GM12878 (cell line): ENCODE results near the gene DCLRE1C. TPM values are rescaled to one million over a fixed set of nuclear protein-coding genes. Genes with fewer than 3 reads are reported as not detected.
A peak's percentile ranks its signal among the peaks of the same experiment; 100 is the strongest.

Experiments used
- ATAC-seq: fragments of 200-7000 bp; cut with Tn5 transposase; 3 replicates; pipeline ENCODE4 v1.9.1; 2020; ENCODE audit warnings: mild to moderate bottlenecking, moderate library complexity
- BruUV-seq: library from RNA; stranded (reverse); fragments of 400-500 nt; replicated peaks from 2 replicates; lab custom pipeline; 2021; lab: Mats Ljungman, UMichigan
- CTCF ChIA-PET: fragments of 300-600 bp; sonication (Branson Sonifier 250); formaldehyde crosslinking; extraction: SDS; loops from one replicate; lab custom pipeline; 2021; ENCODE audit warnings: inconsistent platforms; lab: Yijun Ruan, JAX
- POLR2A ChIA-PET: fragments of 350-600 bp; formaldehyde crosslinking; extraction: SDS; loops from one replicate; lab custom pipeline; 2021; ENCODE audit warnings: inconsistent platforms; lab: Charles Lee
- RAD21 ChIA-PET: fragments of 300-600 bp; sonication (Branson Sonifier 250); formaldehyde crosslinking; loops from one replicate; lab custom pipeline; 2023; ENCODE audit warnings: antibody characterized with exemption; ENCODE audit not compliant: unreplicated experiment; lab: Charles Lee
- SMC1A ChIA-PET: fragments of 300-600 bp; sonication (Branson Sonifier 250); formaldehyde crosslinking; loops from one replicate; lab custom pipeline; 2023; ENCODE audit not compliant: unreplicated experiment, uncharacterized antibody; lab: Charles Lee
- DNase-seq: peaks from one replicate; pipeline ENCODE4 v3.0.0-alpha.2; 2011; ENCODE audit warnings: low read depth, low spot score
- FAIRE-seq: peaks from 3 replicates; lab custom pipeline; 2011; peaks lifted over from hg19 to GRCh38; lab: Jason Lieb, UNC
- H2AFZ ChIP-seq: 2 replicates; pipeline ENCODE4 v1.6.0; 2011; ENCODE audit warnings: low read depth, low read length, control low read depth; ENCODE audit not compliant: control insufficient read depth
- H3K27ac ChIP-seq: 2 replicates; pipeline ENCODE4 v1.5.1; 2011; ENCODE audit warnings: control low read depth; ENCODE audit not compliant: control insufficient read depth, insufficient read depth
- H3K27me3 ChIP-seq, 2 experiments: replicated peaks in 1 of 2; 2 replicates each; pipeline versions ENCODE4 v1.6.0 to v1.6.1; 2011; ENCODE audit warnings: low read length in 1 of 2; ENCODE audit not compliant: control insufficient read depth in 2 of 2, insufficient read depth in 2 of 2
- H3K36me3 ChIP-seq, 2 experiments: 2 replicates each; pipeline ENCODE4 v1.5.1; 2011; ENCODE audit warnings: low read length in 1 of 2; ENCODE audit not compliant: control insufficient read depth in 2 of 2, insufficient read depth in 2 of 2
- H3K4me1 ChIP-seq: 2 replicates; pipeline ENCODE4 v1.6.1; 2011; ENCODE audit warnings: mild to moderate bottlenecking, low read length, moderate library complexity, mixed read lengths; ENCODE audit not compliant: control insufficient read depth, insufficient read depth
- H3K4me2 ChIP-seq: 2 replicates; pipeline ENCODE4 v1.6.0; 2011; ENCODE audit warnings: control low read depth; ENCODE audit not compliant: control insufficient read depth, insufficient read depth
- H3K4me3 ChIP-seq: fragments of 200-600 bp; sonication (generic); 2 replicates; pipeline ENCODE4 v1.5.1; 2016
- H3K79me2 ChIP-seq: 2 replicates; pipeline ENCODE4 v1.6.0; 2011; ENCODE audit warnings: low read length; ENCODE audit not compliant: control insufficient read depth, insufficient read depth
- H3K9ac ChIP-seq: 2 replicates; pipeline ENCODE4 v1.8.0; 2011; ENCODE audit warnings: low read length, control low read depth, mixed read lengths; ENCODE audit not compliant: control insufficient read depth, insufficient read depth
- H3K9me3 ChIP-seq: replicated peaks from 3 replicates; pipeline ENCODE4 v1.5.1; 2011; ENCODE audit warnings: mild to moderate bottlenecking, low read length; ENCODE audit not compliant: control insufficient read depth, insufficient read depth
- H4K20me1 ChIP-seq: 2 replicates; pipeline ENCODE4 v1.6.0; 2011; ENCODE audit not compliant: control insufficient read depth, insufficient read depth
- BMI1 ChIP-seq: fragments of 450-650 bp; IDR thresholded peaks from 2 replicates; pipeline ENCODE4 v1.6.1; 2016; ENCODE audit warnings: mild to moderate bottlenecking, moderate library complexity, borderline replicate concordance
- HDGF ChIP-seq: fragments of 450-650 bp; IDR thresholded peaks from 2 replicates; pipeline ENCODE4 v1.6.1; 2016; ENCODE audit warnings: antibody characterized with exemption
- MEF2B ChIP-seq: fragments of 450-650 bp; IDR thresholded peaks from 2 replicates; pipeline ENCODE4 v1.6.1; 2018; ENCODE audit warnings: mild to moderate bottlenecking, moderate library complexity; ENCODE audit not compliant: partially characterized antibody, poor library complexity, severe bottlenecking
- PAX8 ChIP-seq: fragments of 450-650 bp; IDR thresholded peaks from 2 replicates; pipeline ENCODE4 v1.6.1; 2017; ENCODE audit warnings: mild to moderate bottlenecking, moderate library complexity
- RAD21 ChIP-seq: IDR thresholded peaks from 2 replicates; pipeline ENCODE4 v1.6.1; 2011; ENCODE audit warnings: mild to moderate bottlenecking, low read depth, low read length, moderate library complexity; ENCODE audit not compliant: insufficient read depth
- RAD51 ChIP-seq: fragments of 450-650 bp; IDR thresholded peaks from 2 replicates; pipeline ENCODE4 v1.6.1; 2016; ENCODE audit warnings: moderate library complexity, mild to moderate bottlenecking, inconsistent platforms
- RBBP5 ChIP-seq: fragments of 200-600 bp; sonication (generic); conservative IDR thresholded peaks from 2 replicates; pipeline ENCODE4 v1.6.1; 2016
- SMC3 ChIP-seq: IDR thresholded peaks from 2 replicates; pipeline ENCODE4 v1.6.1; 2011; ENCODE audit warnings: low read length, improper control_type of control experiment, borderline replicate concordance
- STAT1 ChIP-seq: fragments of 450-650 bp; conservative IDR thresholded peaks from 2 replicates; pipeline ENCODE4 v1.6.1; 2014; ENCODE audit warnings: antibody characterized with exemption, mild to moderate bottlenecking
- YBX1 ChIP-seq: fragments of 450-650 bp; IDR thresholded peaks from 2 replicates; pipeline ENCODE4 v1.6.1; 2016; ENCODE audit warnings: antibody characterized with exemption
- YY1 ChIP-seq: IDR thresholded peaks from 2 replicates; pipeline ENCODE4 v1.6.1; 2011; ENCODE audit warnings: low read depth, mild to moderate bottlenecking, low read length
- WGBS: methylation state at CpG from one replicate; pipeline ENCODE4 v1.1.6; 2016; ENCODE audit warnings: low lambda C conversion rate; ENCODE audit not compliant: insufficient replicate concordance, insufficient coverage; ENCODE audit errors: missing lambda C conversion rate; 5-methylcytosine and 5-hydroxymethylcytosine counted together
- in situ Hi-C: fragments of 300-500 bp; cut with MboI; formaldehyde crosslinking; loops from 9 replicates; pipeline ENCODE4 v1.14.3; 2018; ENCODE audit warnings: mixed read lengths
- intact Hi-C: fragments of 100-400 bp; cut with micrococcal nuclease; formaldehyde crosslinking; loops from one replicate; pipeline ENCODE4 v1.14.2; 2022; ENCODE audit not compliant: unreplicated experiment
- polyA plus RNA-seq, 11 experiments: library from polyadenylated mRNA; depleted of rRNA in 4 of 11; unstranded in 6 of 11; stranded (reverse) in 5 of 11; fragments of >200 nt; fragmentation: Nextera tagmentation in 4 of 11; fragmentation: Illumina TruSeq in 1 of 11; extraction: Ambion mirVana in 4 of 11; extraction: Trizol in 1 of 11; gene quantifications; 1 replicate in 1 of 11; 2 replicates in 10 of 11; pipeline versions ENCODE4 v1.2.1 to v1.2.3, GENCODE V29; 2011 to 2016; ENCODE audit warnings: inconsistent platforms in 2 of 11, missing spikeins in 2 of 11, low read depth in 1 of 11
- total RNA-seq, 4 experiments: library from RNA; depleted of rRNA in 3 of 4; stranded (reverse); fragments of >200 nt in 3 of 4; fragmentation: Illumina TruSeq in 1 of 4; extraction: Trizol in 1 of 4; gene quantifications; 2 replicates each; pipeline versions ENCODE4 v1.2.1 to v1.2.3, GENCODE V29; 2013 to 2021
- TF ChIP-seq, protein P1 (sequence below), 3 experiments: IDR thresholded peaks in 2 of 3; conservative IDR thresholded peaks in 1 of 3; 2 replicates each; pipeline ENCODE4 v1.5.1; 2011; ENCODE audit warnings: low read depth in 3 of 3, low read length in 3 of 3, mild to moderate bottlenecking in 3 of 3, control low read depth in 2 of 3, moderate library complexity in 2 of 3, inconsistent platforms in 1 of 3, mixed read lengths in 1 of 3; ENCODE audit not compliant: control insufficient read depth in 2 of 3, insufficient read depth in 1 of 3; ENCODE audit errors: extremely low read depth in 1 of 3
- TF ChIP-seq, protein P2 (sequence below): fragments of 450-650 bp; IDR thresholded peaks from 2 replicates; pipeline ENCODE4 v1.6.1; 2017; ENCODE audit warnings: borderline replicate concordance
- TF ChIP-seq, protein P3 (sequence below): fragments of 450-650 bp; formaldehyde crosslinking; IDR thresholded peaks from 2 replicates; pipeline ENCODE4 v1.5.0; 2022; ENCODE audit warnings: mild to moderate bottlenecking, missing genetic modification characterization

DCLRE1C gene
- total and polyA plus RNA-seq, 10 of the 15 experiments (the other 5 are each of a cell fraction or from before 2014, with no cell fraction given) = 15.7 to 43.4 (median 26.0) TPM

DNA sequence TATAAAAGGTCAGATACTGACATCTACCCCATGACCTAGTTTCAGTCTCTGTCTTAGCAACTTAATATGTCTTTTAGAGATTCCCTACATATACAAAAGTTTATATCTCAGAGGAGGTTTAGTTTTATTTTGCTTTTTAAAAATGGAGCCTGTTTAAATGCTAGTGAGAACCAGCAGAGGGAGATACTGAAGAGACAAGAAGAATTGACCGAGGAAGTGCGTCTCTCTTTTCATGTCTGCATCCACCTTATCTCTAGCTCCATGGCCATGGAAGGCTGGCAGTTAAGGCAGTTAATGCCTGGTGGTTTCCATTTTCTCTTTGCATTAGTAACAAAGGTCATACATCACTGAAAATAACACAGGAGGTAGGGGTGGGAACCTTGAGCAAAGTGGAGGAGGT is 64.6 kb downstream of the DCLRE1C start:
- peak; percentile 71 for ATAC-seq
- no peaks in the 10 kb centered on the region; the same call in 2 of the 3 replicates for H3K9me3 ChIP-seq
- no peak overlapping the region for H3K4me3 ChIP-seq
- FAIRE-seq = no peak
- H3K27me3 ChIP-seq = no peaks in the 10 kb centered on the region
- peaks cover 63% of the 10 kb centered on the region for H3K79me2 ChIP-seq
- no peak overlapping the region for H3K9ac ChIP-seq
- ChIA-PET SMC1A (interaction anchor here (1.2 to 2.5 kb wide), 8 partner anchors 10 to 380 kb away, joined by 3 to 19 read pairs (median 4); partner anchors contain the start of gene SUV39H2), RAD21 (interaction anchor here (0.9 to 1.8 kb wide), 3 partner anchors 19 to 83 kb away, joined by 3 to 6 read pairs (median 4); no protein-coding TSS in a partner anchor), POLR2A (interaction anchor here (0.7 to 1.0 kb wide), 3 partner anchors 11 to 26 kb away, joined by 3 to 4 read pairs (median 4); partner anchors contain the start of gene SUV39H2)
- no peak overlapping the region for H2AFZ ChIP-seq
- no peak overlapping the region for H3K4me2 ChIP-seq
- no TSS peak for BruUV-seq
- H3K27ac ChIP-seq = no peak overlapping the region
- H3K4me1 ChIP-seq = no peaks in the 10 kb centered on the region
- 94% methylated on average over 2 of the region's 2 CpGs for WGBS
- no peak for DNase-seq
- no peaks in the 10 kb centered on the region for H4K20me1 ChIP-seq
- TF ChIP-seq RBBP5 (no peak), BMI1 (no peak), YBX1 (no peak), SMC3 (peak; percentile 39; the same call in 1 of the 2 replicates), STAT1 (no peak), YY1 (peak; percentile 78), MEF2B (no peak), PAX8 (no peak), RAD51 (no peak), HDGF (no peak), RAD21 (peak; percentile 33)
- TF ChIP-seq, protein P1, sequence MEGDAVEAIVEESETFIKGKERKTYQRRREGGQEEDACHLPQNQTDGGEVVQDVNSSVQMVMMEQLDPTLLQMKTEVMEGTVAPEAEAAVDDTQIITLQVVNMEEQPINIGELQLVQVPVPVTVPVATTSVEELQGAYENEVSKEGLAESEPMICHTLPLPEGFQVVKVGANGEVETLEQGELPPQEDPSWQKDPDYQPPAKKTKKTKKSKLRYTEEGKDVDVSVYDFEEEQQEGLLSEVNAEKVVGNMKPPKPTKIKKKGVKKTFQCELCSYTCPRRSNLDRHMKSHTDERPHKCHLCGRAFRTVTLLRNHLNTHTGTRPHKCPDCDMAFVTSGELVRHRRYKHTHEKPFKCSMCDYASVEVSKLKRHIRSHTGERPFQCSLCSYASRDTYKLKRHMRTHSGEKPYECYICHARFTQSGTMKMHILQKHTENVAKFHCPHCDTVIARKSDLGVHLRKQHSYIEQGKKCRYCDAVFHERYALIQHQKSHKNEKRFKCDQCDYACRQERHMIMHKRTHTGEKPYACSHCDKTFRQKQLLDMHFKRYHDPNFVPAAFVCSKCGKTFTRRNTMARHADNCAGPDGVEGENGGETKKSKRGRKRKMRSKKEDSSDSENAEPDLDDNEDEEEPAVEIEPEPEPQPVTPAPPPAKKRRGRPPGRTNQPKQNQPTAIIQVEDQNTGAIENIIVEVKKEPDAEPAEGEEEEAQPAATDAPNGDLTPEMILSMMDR (IDR thresholded peaks at IDR 0.05 in 2 of 3, conservative IDR thresholded peaks at IDR 0.05 in 1 of 3; ENCODE audit: control insufficient read depth in 2 of 3, extremely low read depth in 1 of 3, insufficient read depth in 1 of 3, low read depth in 3 of 3, low read length in 3 of 3) = peak; percentile 28 to 43 (median 39); a peak in 4 of 6 replicates
- TF ChIP-seq, protein P2, sequence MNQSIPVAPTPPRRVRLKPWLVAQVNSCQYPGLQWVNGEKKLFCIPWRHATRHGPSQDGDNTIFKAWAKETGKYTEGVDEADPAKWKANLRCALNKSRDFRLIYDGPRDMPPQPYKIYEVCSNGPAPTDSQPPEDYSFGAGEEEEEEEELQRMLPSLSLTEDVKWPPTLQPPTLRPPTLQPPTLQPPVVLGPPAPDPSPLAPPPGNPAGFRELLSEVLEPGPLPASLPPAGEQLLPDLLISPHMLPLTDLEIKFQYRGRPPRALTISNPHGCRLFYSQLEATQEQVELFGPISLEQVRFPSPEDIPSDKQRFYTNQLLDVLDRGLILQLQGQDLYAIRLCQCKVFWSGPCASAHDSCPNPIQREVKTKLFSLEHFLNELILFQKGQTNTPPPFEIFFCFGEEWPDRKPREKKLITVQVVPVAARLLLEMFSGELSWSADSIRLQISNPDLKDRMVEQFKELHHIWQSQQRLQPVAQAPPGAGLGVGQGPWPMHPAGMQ = no peak
- TF ChIP-seq, protein P3, sequence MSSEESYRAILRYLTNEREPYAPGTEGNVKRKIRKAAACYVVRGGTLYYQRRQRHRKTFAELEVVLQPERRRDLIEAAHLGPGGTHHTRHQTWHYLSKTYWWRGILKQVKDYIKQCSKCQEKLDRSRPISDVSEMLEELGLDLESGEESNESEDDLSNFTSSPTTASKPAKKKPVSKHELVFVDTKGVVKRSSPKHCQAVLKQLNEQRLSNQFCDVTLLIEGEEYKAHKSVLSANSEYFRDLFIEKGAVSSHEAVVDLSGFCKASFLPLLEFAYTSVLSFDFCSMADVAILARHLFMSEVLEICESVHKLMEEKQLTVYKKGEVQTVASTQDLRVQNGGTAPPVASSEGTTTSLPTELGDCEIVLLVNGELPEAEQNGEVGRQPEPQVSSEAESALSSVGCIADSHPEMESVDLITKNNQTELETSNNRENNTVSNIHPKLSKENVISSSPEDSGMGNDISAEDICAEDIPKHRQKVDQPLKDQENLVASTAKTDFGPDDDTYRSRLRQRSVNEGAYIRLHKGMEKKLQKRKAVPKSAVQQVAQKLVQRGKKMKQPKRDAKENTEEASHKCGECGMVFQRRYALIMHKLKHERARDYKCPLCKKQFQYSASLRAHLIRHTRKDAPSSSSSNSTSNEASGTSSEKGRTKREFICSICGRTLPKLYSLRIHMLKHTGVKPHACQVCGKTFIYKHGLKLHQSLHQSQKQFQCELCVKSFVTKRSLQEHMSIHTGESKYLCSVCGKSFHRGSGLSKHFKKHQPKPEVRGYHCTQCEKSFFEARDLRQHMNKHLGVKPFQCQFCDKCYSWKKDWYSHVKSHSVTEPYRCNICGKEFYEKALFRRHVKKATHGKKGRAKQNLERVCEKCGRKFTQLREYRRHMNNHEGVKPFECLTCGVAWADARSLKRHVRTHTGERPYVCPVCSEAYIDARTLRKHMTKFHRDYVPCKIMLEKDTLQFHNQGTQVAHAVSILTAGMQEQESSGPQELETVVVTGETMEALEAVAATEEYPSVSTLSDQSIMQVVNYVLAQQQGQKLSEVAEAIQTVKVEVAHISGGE = no peak
- TF ChIP-seq, all 136 proteins: peak for 4
- intact Hi-C loops (loop anchor here (10.0 kb wide), 1 partner anchor 215 kb away; no protein-coding TSS in a partner anchor), in situ Hi-C loops (no loop called here)
- CTCF ChIA-PET = interaction anchor here (0.6 to 3.0 kb wide), 15 partner anchors 10 to 381 kb away, joined by 3 to 31 read pairs (median 5); partner anchors contain the start of genes CDNF, HSPA14, MSANTD7 and SUV39H2
- peaks cover 0 to 10% of the 10 kb centered on the region in 2 experiments; a peak in 2 of 4 replicates for H3K36me3 ChIP-seq
